ENCODE results near the gene SOX1.

The SOX1 gene

GRCh38 chr13:112073245-112074138, 6.5 kb downstream of the SOX1 start:
- DNase-seq = no peak

GRCh38 chr13:112074139-112074865, 7.4 kb downstream of the SOX1 start:
- no peak for DNase-seq

- DNase-seq = no peak
Observed at GRCh38 chr13:112077729-112078128, 10.8 kb downstream of the SOX1 start.

- no peak for DNase-seq
Observed at GRCh38 chr13:112078216-112078615, 11.3 kb downstream of the SOX1 start.

- no peak for DNase-seq
Observed at GRCh38 chr13:112078879-112079531, 12.1 kb downstream of the SOX1 start.

GRCh38 chr13:112079696-112080095, 12.7 kb downstream of the SOX1 start:
- DNase-seq = no peak

GRCh38 chr13:112083971-112084370, 17.0 kb downstream of the SOX1 start:
- DNase-seq = no peak

- DNase-seq = no peak
Observed at GRCh38 chr13:112092453-112092852, 25.5 kb downstream of the SOX1 start.

GRCh38 chr13:112095354-112095753, 28.4 kb downstream of the SOX1 start:
- no peak for DNase-seq

GRCh38 chr13:112096959-112097358, 30.0 kb downstream of the SOX1 start:
- DNase-seq = no peak

GRCh38 chr13:112097770-112098169, 30.8 kb downstream of the SOX1 start:
- no peak for DNase-seq

GRCh38 chr13:112098699-112099098, 31.8 kb downstream of the SOX1 start:
- no peak for DNase-seq

- no peak for DNase-seq
Observed at GRCh38 chr13:112101360-112101930, 34.5 kb downstream of the SOX1 start.

GRCh38 chr13:112102243-112102642, 35.3 kb downstream of the SOX1 start:
- no peak for DNase-seq

- DNase-seq = no peak
Observed at GRCh38 chr13:112103260-112103838, 36.4 kb downstream of the SOX1 start.

- DNase-seq = no peak
Observed at GRCh38 chr13:112103961-112104880, 37.3 kb downstream of the SOX1 start.

GRCh38 chr13:112104881-112105234, 37.9 kb downstream of the SOX1 start:
- DNase-seq = no peak

- no peak for DNase-seq
Observed at GRCh38 chr13:112105244-112105681, 38.3 kb downstream of the SOX1 start.

- DNase-seq = no peak
Observed at GRCh38 chr13:112105892-112106291, 38.9 kb downstream of the SOX1 start.

GRCh38 chr13:112106478-112107141, 39.7 kb downstream of the SOX1 start:
- DNase-seq = no peak

- DNase-seq = no peak
Observed at GRCh38 chr13:112107289-112107688, 40.3 kb downstream of the SOX1 start.

Measured in activated CD4-positive, CD25-positive, alpha-beta regulatory T cell treated with anti-CD3 and anti-CD28 coated beads, Interleukin-2, amount 50 U/mL, for 72 hours (primary cell).